NT2/D1 (cell line): ENCODE measurements around the gene KIAA1614.

ENCODE experiments used
- SUZ12 ChIP-seq: IDR thresholded peaks from 2 replicates; pipeline ENCODE4 v1.6.1; 2011; ENCODE audit not compliant: insufficient read length, insufficient read depth; ENCODE audit errors: extremely low read depth
- YY1 ChIP-seq: IDR thresholded peaks from 2 replicates; pipeline ENCODE4 v1.6.1; 2011; ENCODE audit not compliant: insufficient read length, insufficient read depth

- TF ChIP-seq YY1 (no peak), SUZ12 (no peak)
Observed at GRCh38 chr1:180962178-180962577, 49.5 kb downstream of the KIAA1614 start.
